Common myeloid progenitor, CD34-positive (primary cell): ENCODE results near the gene USP13.

Source experiments
- CTCF ChIA-PET: fragments of 350-600 bp; sonication (Branson Sonifier 250); formaldehyde crosslinking; loops from one replicate; lab custom pipeline; 2021; ENCODE audit warnings: antibody characterized with exemption; lab: Charles Lee
- POLR2A ChIA-PET: fragments of 350-600 bp; sonication (Branson Sonifier 250); formaldehyde crosslinking; loops from one replicate; lab custom pipeline; 2021; ENCODE audit warnings: antibody characterized with exemption; lab: Charles Lee
- DNase-seq, 3 donors: peaks; one replicate each; pipeline versions ENCODE4 v3.0.0 to v3.0.0-alpha.2; 2013
- H3K27ac ChIP-seq, 2 experiments: 1 replicate in 1 of 2; 2 replicates in 1 of 2; pipeline ENCODE4 v1.7.0; 2013; ENCODE audit warnings: inconsistent platforms in 2 of 2, low read length in 2 of 2, mild to moderate bottlenecking in 2 of 2, low read depth in 1 of 2, moderate library complexity in 1 of 2; ENCODE audit not compliant: severe bottlenecking in 2 of 2, insufficient read depth in 1 of 2, poor library complexity in 1 of 2
- H3K27me3 ChIP-seq, 5 experiments: replicated peaks in 2 of 5; 1 replicate in 3 of 5; 2 replicates in 2 of 5; pipeline versions ENCODE4 v1.6.1 to v1.7.0; 2013; ENCODE audit warnings: low read length in 4 of 5, mild to moderate bottlenecking in 2 of 5, moderate library complexity in 2 of 5, inconsistent platforms in 1 of 5; ENCODE audit not compliant: insufficient read depth in 5 of 5, control insufficient read depth in 4 of 5
- H3K36me3 ChIP-seq, 4 experiments: 1 replicate in 2 of 4; 2 replicates in 2 of 4; pipeline versions ENCODE4 v1.6.1 to v1.7.0; 2013; ENCODE audit warnings: low read length in 3 of 4, control low read depth in 1 of 4, mild to moderate bottlenecking in 1 of 4; ENCODE audit not compliant: control insufficient read depth in 4 of 4, insufficient read depth in 4 of 4
- H3K4me1 ChIP-seq, 4 experiments: 1 replicate in 3 of 4; 2 replicates in 1 of 4; pipeline versions ENCODE4 v1.6.1 to v1.7.1; 2013; ENCODE audit warnings: low read length in 3 of 4, mild to moderate bottlenecking in 3 of 4, control low read depth in 1 of 4, inconsistent platforms in 1 of 4, moderate library complexity in 1 of 4; ENCODE audit not compliant: control insufficient read depth in 4 of 4, insufficient read depth in 4 of 4; ENCODE audit errors: control extremely low read depth in 1 of 4
- H3K4me3 ChIP-seq, 7 experiments: 1 replicate in 4 of 7; 2 replicates in 3 of 7; pipeline versions ENCODE4 v1.5.1 to v1.7.0; 2013; ENCODE audit warnings: mild to moderate bottlenecking in 7 of 7, low read length in 6 of 7, moderate library complexity in 6 of 7, inconsistent platforms in 2 of 7, low read depth in 2 of 7, control low read depth in 1 of 7; ENCODE audit not compliant: insufficient read depth in 4 of 7, control insufficient read depth in 1 of 7; ENCODE audit errors: extremely low read depth in 1 of 7
- H3K9me3 ChIP-seq, 5 experiments: 1 replicate in 4 of 5; 2 replicates in 1 of 5; pipeline versions ENCODE4 v1.6.1 to v1.7.1; 2013; ENCODE audit warnings: low read length in 4 of 5, mild to moderate bottlenecking in 2 of 5, inconsistent platforms in 1 of 5, low read depth in 1 of 5, moderate library complexity in 1 of 5; ENCODE audit not compliant: control insufficient read depth in 4 of 5, insufficient read depth in 2 of 5; ENCODE audit errors: control extremely low read depth in 1 of 5
- WGBS: methylation state at CpG from one replicate; pipeline ENCODE4 v1.1.5; 2013; ENCODE audit not compliant: insufficient coverage; 5-methylcytosine and 5-hydroxymethylcytosine counted together

The USP13 gene

DNA sequence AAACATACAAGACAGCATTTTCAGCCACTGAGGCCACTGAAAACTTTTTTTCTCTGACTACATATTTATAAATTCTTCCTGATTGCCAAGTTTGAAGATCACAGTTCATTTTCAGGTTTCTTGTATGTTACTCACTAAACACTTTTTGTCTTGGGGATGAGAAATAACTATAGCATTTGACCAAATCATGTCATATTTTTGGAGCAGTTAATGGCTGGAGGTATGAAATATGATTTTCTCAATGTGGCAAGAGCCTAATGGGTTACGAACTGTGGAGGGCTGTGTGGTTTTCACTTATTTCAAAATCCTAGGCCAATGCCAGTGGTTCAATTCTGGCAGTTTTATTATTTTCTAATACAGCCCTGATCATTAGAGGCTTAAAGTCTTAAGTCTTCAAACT is 64.4 kb downstream of the USP13 start:
- no peaks in the 10 kb centered on the region for H3K9me3 ChIP-seq
- CTCF ChIA-PET, result interaction anchor here (1.2 kb wide), 1 partner anchor 21 kb away, joined by 4 read pairs; no protein-coding TSS in a partner anchor
- no peak for DNase-seq
- H3K4me1 ChIP-seq, result peaks cover 0 to 15% (median 5%) of the 10 kb centered on the region in 4 experiments
- no CpG with 5 or more reads among the region's 1 CpG for WGBS
- H3K36me3 ChIP-seq, result peaks cover 4 to 11% (median 7%) of the 10 kb centered on the region in 4 experiments
- H3K4me3 ChIP-seq, result no peak overlapping the region
- no peak overlapping the region for H3K27ac ChIP-seq
- POLR2A ChIA-PET, result no interaction called here
- H3K27me3 ChIP-seq, result no peaks in the 10 kb centered on the region

DNA sequence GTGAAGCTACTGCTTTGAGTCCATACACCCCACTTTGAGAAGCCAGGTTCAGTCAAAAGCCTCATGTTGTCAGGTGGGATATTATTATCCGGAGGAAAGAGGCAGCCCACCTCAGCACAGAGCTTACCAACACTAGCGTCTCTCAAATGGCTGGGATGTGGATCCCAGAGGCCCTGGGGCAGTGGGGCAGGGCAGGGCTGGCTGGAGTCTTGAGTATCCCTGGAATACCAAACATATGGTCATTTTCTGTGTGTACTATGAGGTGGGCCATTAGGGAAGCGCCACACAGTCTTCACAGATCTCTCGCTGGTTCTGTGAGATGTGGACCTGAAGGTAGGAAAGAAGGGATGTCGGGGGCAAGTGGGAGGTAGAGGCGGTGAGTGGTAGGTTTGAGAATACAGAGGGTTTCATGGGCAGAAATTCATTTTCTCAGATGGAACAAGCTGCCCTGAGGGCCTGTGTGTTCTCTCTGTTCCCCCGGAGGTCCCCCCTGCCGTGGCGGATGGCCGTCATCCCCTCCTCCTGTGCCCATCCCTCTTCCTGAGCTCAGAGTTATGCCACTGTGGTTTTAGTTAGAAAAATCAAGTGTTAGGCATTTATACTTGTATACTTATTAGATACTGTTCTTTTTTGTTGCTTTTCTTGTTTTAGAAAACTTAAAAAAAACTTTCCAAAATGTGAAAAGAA is 66.4 kb downstream of the USP13 start:
- Histone ChIP-seq H3K27me3 (no peaks in the 10 kb centered on the region), H3K36me3 (peaks cover 4 to 19% (median 7%) of the 10 kb centered on the region in 4 experiments), H3K4me3 (no peak overlapping the region), H3K9me3 (no peaks in the 10 kb centered on the region), H3K27ac (no peak overlapping the region), H3K4me1 (peaks cover 0 to 15% (median 5%) of the 10 kb centered on the region in 4 experiments)
- DNase-seq, result no peak
- CTCF ChIA-PET, result no interaction called here
- POLR2A ChIA-PET, result no interaction called here
- 96% methylated on average over 6 of the region's 10 CpGs for WGBS

- CTCF ChIA-PET, result no interaction called here
- POLR2A ChIA-PET, result no interaction called here
- no peak overlapping the region for H3K4me3 ChIP-seq
Observed at GRCh38 chr3:179720196-179720595, 67.4 kb downstream of the USP13 start.

GRCh38 chr3:179723617-179724016 is 70.8 kb downstream of the USP13 start:
- no peaks in the 10 kb centered on the region for H3K9me3 ChIP-seq
- H3K36me3 ChIP-seq, result peaks cover 4 to 16% (median 9%) of the 10 kb centered on the region in 4 experiments
- H3K4me3 ChIP-seq, result no peak overlapping the region
- DNase-seq, result no peak
- no peak overlapping the region for H3K27ac ChIP-seq
- H3K27me3 ChIP-seq, result no peaks in the 10 kb centered on the region
- ChIA-PET POLR2A (no interaction called here), CTCF (no interaction called here)
- H3K4me1 ChIP-seq, result no peaks in the 10 kb centered on the region

More at GRCh38 chr3:179720196-179720595, 67.4 kb downstream of the USP13 start:
- Histone ChIP-seq H3K27ac (no peak overlapping the region), H3K36me3 (peaks cover 4 to 19% (median 7%) of the 10 kb centered on the region in 4 experiments), H3K4me1 (peaks cover 0 to 15% (median 5%) of the 10 kb centered on the region in 4 experiments), H3K9me3 (no peaks in the 10 kb centered on the region), H3K27me3 (no peaks in the 10 kb centered on the region)
- DNase-seq, result no peak
- 67% methylated on average over 3 of the region's 8 CpGs for WGBS

- Histone ChIP-seq H3K9me3 (no peaks in the 10 kb centered on the region), H3K27ac (no peak overlapping the region), H3K4me1 (no peaks in the 10 kb centered on the region), H3K4me3 (no peak overlapping the region), H3K27me3 (no peaks in the 10 kb centered on the region), H3K36me3 (peaks cover 5 to 23% (median 14%) of the 10 kb centered on the region in 4 experiments)
- DNase-seq, result no peak
- 96% methylated on average over 5 of the region's 5 CpGs for WGBS
- POLR2A ChIA-PET, result no interaction called here
- CTCF ChIA-PET, result interaction anchor here (0.9 kb wide), 1 partner anchor 204 kb away, joined by 4 read pairs; no protein-coding TSS in a partner anchor
Observed at GRCh38 chr3:179726075-179726699, 73.3 kb downstream of the USP13 start.

DNA sequence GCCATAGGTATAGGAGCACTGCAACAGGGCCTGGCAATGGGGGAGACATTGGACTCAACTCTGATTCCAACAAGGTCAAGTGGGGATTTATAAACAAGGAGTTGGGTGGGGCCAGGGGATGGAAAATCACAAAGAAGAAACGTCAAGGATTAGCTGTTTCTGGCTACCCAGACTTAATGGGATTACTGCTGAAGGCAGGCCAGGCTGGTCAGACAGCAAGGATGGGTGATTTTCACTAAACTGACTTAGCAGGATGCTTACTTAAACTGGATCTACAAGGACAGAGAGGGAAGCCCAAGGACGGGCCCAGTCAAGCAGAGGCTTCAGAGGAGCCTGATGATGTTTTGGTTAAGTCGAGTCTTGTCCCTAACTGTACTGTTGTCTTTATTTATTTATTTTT is 76.2 kb downstream of the USP13 start:
- WGBS, result 100% methylated on average over 3 of the region's 3 CpGs
- Histone ChIP-seq H3K9me3 (no peaks in the 10 kb centered on the region), H3K27me3 (no peaks in the 10 kb centered on the region), H3K27ac (no peak overlapping the region), H3K4me1 (no peaks in the 10 kb centered on the region), H3K36me3 (peaks cover 4 to 31% (median 17%) of the 10 kb centered on the region in 4 experiments), H3K4me3 (no peak overlapping the region)
- no peak for DNase-seq
- ChIA-PET CTCF (no interaction called here), POLR2A (no interaction called here)

GRCh38 chr3:179729981-179730380 is 77.1 kb downstream of the USP13 start:
- H3K4me1 ChIP-seq, result no peaks in the 10 kb centered on the region
- no peak overlapping the region for H3K4me3 ChIP-seq
- no peaks in the 10 kb centered on the region for H3K27me3 ChIP-seq
- no peak for DNase-seq
- WGBS, result 83% methylated on average over 1 of the region's 2 CpGs
- H3K27ac ChIP-seq, result no peak overlapping the region
- H3K36me3 ChIP-seq, result peaks cover 4 to 31% (median 17%) of the 10 kb centered on the region in 4 experiments
- ChIA-PET POLR2A (no interaction called here), CTCF (no interaction called here)
- H3K9me3 ChIP-seq, result no peaks in the 10 kb centered on the region
